ENCODE results near the gene REST. TPM values are rescaled to one million over a fixed set of nuclear protein-coding genes. Genes with fewer than 3 reads are reported as not detected.
A peak's percentile ranks its signal among the peaks of the same experiment; 100 is the strongest.

REST gene
- total and polyA plus RNA-seq, 9 of the 15 experiments (the other 6 are each of a cell fraction or from before 2014, with no cell fraction given): 2.9 to 24.0 (median 19.2) TPM

GRCh38 chr4:56981795-56982201 lies 74.1 kb downstream of the REST start (continued):
- TF ChIP-seq MTA2 (IDR thresholded peaks at IDR 0.05; ENCODE audit: low read depth) (0 out of 2 replicates have a peak, but pooled peaks have one; percentile 30), NCOA1 (IDR thresholded peaks at IDR 0.05; ENCODE audit: low read depth) (peak; percentile 19; the same call in 1 of the 2 replicates), ELF1 (tag; IDR thresholded peaks at IDR 0.05) (peak; percentile 52), REST (IDR thresholded peaks at IDR 0.05; ENCODE audit: borderline replicate concordance) (no peak), REST (CRISPR knock-in tag; IDR thresholded peaks at IDR 0.05; ENCODE audit: low read depth) (no peak), ZEB2 (IDR thresholded peaks at IDR 0.05) (peak; percentile 60; the same call in 1 of the 2 replicates), ZBTB2 (IDR thresholded peaks at IDR 0.05) (peak; percentile 32; the same call in 1 of the 2 replicates), EP300 (IDR thresholded peaks at IDR 0.05; ENCODE audit: low read length) (peak; percentile 46; the same call in 1 of the 2 replicates), NFATC3 (IDR thresholded peaks at IDR 0.05) (peak; percentile 92), BCL6 (CRISPR knock-in tag; IDR thresholded peaks at IDR 0.05) (no peak), NFE2L1 (tag; IDR thresholded peaks at IDR 0.05; ENCODE audit: borderline replicate concordance, low read depth) (no peak), CTBP1 (IDR thresholded peaks at IDR 0.05; ENCODE audit: borderline replicate concordance) (peak; percentile 43; the same call in 1 of the 2 replicates)
- TF ChIP-seq, protein P1, sequence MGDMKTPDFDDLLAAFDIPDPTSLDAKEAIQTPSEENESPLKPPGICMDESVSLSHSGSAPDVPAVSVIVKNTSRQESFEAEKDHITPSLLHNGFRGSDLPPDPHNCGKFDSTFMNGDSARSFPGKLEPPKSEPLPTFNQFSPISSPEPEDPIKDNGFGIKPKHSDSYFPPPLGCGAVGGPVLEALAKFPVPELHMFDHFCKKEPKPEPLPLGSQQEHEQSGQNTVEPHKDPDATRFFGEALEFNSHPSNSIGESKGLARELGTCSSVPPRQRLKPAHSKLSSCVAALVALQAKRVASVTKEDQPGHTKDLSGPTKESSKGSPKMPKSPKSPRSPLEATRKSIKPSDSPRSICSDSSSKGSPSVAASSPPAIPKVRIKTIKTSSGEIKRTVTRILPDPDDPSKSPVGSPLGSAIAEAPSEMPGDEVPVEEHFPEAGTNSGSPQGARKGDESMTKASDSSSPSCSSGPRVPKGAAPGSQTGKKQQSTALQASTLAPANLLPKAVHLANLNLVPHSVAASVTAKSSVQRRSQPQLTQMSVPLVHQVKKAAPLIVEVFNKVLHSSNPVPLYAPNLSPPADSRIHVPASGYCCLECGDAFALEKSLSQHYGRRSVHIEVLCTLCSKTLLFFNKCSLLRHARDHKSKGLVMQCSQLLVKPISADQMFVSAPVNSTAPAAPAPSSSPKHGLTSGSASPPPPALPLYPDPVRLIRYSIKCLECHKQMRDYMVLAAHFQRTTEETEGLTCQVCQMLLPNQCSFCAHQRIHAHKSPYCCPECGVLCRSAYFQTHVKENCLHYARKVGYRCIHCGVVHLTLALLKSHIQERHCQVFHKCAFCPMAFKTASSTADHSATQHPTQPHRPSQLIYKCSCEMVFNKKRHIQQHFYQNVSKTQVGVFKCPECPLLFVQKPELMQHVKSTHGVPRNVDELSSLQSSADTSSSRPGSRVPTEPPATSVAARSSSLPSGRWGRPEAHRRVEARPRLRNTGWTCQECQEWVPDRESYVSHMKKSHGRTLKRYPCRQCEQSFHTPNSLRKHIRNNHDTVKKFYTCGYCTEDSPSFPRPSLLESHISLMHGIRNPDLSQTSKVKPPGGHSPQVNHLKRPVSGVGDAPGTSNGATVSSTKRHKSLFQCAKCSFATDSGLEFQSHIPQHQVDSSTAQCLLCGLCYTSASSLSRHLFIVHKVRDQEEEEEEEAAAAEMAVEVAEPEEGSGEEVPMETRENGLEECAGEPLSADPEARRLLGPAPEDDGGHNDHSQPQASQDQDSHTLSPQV (IDR thresholded peaks at IDR 0.05): 0 out of 2 replicates have a peak, but pooled peaks have one; percentile 25
- TF ChIP-seq, protein P2, sequence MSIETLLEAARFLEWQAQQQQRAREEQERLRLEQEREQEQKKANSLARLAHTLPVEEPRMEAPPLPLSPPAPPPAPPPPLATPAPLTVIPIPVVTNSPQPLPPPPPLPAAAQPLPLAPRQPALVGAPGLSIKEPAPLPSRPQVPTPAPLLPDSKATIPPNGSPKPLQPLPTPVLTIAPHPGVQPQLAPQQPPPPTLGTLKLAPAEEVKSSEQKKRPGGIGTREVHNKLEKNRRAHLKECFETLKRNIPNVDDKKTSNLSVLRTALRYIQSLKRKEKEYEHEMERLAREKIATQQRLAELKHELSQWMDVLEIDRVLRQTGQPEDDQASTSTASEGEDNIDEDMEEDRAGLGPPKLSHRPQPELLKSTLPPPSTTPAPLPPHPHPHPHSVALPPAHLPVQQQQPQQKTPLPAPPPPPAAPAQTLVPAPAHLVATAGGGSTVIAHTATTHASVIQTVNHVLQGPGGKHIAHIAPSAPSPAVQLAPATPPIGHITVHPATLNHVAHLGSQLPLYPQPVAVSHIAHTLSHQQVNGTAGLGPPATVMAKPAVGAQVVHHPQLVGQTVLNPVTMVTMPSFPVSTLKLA (conservative IDR thresholded peaks at IDR 0.05): 0 out of 4 replicates have a peak, but pooled peaks of 1 of the 2 experiments have one; percentile 13

Measured in K562 (cell line).